ENCODE measurements around the gene ASPDH.

Gene ASPDH

DNA sequence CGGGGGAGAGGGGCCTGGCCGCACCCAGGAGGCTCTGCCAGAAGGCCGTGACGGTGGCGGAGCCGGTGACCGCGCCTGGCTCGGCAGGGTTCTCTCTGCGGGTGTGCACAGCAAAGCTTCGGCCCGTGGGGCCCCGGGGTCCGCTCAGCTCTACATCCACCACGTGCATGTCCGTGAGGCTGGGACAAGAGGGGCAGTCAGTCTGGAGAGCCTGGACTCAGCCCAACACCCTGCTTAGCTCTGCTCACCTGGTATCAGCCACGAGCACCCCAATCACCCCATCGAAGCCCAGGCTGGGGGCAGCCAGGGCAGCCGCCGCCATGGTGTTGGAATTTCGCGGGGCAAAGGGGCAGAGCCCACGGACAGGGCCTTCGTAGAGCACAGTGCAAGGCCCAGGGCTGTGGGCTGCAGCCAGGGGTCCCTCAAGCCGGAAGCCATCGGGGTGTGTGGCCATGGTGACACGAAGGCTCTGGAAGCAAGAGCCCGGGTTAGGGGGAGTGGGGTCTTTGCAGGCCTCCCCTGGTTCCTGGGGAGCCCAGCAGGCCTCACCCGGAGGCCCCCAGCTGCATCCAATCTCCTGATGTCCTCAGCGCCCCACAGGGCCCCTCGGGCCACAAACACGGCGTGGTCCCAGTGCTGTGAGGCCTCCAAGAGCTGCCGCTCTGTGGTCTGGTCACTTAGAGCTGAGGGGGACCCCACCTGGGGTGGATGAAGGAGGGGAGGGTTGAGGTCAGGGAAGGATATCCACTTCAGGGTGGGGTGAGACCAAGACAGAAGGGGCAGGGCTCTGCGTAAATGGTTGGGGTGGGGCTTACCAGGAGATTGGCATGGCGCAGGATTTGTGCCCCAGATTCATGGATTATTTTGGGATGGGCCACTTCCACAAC, 1.4 kb downstream of the ASPDH start:
- Histone ChIP-seq H3K27ac (peak overlapping the region; percentile 83 to 84), H3K36me3 (peaks cover 0 to 4% (median 0%) of the 10 kb centered on the region in 3 donors), H3K27me3 (no peaks in the 10 kb centered on the region), H3K4me1 (peaks cover 0 to 16% (median 13%) of the 10 kb centered on the region in 4 donors), H3K4me3 (peak overlapping the region in 1 of 2 donors; percentile 79), H3K9me3 (no peaks in the 10 kb centered on the region)
- no peak for TF ChIP-seq CTCF (IDR thresholded peaks at IDR 0.05)
- peak in 1 of 2 donors; percentile 64 for DNase-seq
- intact Hi-C loops (cut with DNase I; ENCODE audit: low total_unique reads): no loop called here

DNA sequence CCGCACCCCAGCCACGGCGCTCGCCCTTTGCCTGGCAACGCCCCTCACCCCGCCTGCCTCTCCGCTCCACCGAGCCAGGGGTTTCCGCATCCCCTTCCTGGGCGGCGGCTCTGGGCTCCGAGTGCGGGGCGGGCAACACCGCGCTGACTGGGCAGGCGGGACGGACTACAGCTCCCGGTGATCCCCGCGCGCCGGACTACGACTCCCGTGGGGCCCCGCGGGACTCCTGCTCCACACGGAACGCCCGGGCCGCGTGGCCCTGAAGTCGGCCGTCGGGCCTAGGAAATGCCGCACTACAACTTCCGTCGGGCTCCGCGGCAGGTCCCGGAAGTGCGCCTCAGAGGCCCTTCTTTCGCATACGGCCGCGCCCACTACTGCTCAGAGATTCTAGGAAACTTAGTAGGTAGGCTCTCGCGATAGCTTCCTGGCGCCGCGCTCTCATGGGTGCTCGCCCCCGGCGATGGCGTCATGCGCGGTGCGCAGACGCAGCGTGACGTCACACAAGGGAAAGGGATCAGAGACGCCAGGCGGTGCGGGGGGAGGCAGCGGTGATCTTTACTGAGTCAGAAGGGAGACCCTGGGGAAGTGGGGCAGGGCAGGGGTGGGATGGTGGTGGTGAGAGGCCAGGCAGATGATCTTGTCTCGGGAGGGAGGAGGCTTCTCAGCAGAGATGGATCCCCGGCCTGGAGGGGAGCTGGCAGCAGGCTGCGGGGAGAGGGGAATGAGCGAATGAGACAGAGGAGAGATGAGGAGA, 2.5 kb downstream of the ASPDH start, which contains the start of gene JOSD2:
Gene JOSD2, minus strand, starts transcription at position 123 of the 754 bp plus-strand sequence. CDS start 760 bp downstream, outside the sequence.
- peak within 1 kb of the TSS; percentile 83 to 84 for H3K27ac ChIP-seq
- H3K4me3 ChIP-seq: peak within 1 kb of the TSS; percentile 75 to 79
- H3K4me1 ChIP-seq: peaks cover 0 to 16% (median 13%) of the 10 kb centered on the region in 4 donors
- no peaks in the 10 kb centered on the region for H3K9me3 ChIP-seq
- H3K36me3 ChIP-seq: peaks cover 0 to 4% (median 0%) of the 10 kb centered on the region in 3 donors
- H3K27me3 ChIP-seq: no peaks in the 10 kb centered on the region
- peak; percentile 99 for DNase-seq
- intact Hi-C loops (cut with DNase I; ENCODE audit: low total_unique reads): loop anchor here (1.0 kb wide), 1 partner anchor 35 kb away; the partner anchor contains the start of genes EMC10 and GARIN5A
- TF ChIP-seq CTCF (IDR thresholded peaks at IDR 0.05): peak in 1 of 2 experiments; percentile 30

- no peak for TF ChIP-seq CTCF (IDR thresholded peaks at IDR 0.05)
- Histone ChIP-seq H3K4me1 (peaks cover 0 to 16% (median 13%) of the 10 kb centered on the region in 4 donors), H3K27ac (peak overlapping the region; percentile 83 to 84), H3K36me3 (peaks cover 0 to 9% (median 5%) of the 10 kb centered on the region in 3 donors), H3K9me3 (no peaks in the 10 kb centered on the region), H3K27me3 (no peaks in the 10 kb centered on the region), H3K4me3 (peak overlapping the region; percentile 75 to 79)
- intact Hi-C loops (cut with DNase I; ENCODE audit: low total_unique reads): loop anchor here (1.0 kb wide), 1 partner anchor 34 kb away; the partner anchor contains the start of genes EMC10 and GARIN5A
- no peak for DNase-seq
Observed at GRCh38 chr19:50510700-50511068, 3.0 kb downstream of the ASPDH start.

DNA sequence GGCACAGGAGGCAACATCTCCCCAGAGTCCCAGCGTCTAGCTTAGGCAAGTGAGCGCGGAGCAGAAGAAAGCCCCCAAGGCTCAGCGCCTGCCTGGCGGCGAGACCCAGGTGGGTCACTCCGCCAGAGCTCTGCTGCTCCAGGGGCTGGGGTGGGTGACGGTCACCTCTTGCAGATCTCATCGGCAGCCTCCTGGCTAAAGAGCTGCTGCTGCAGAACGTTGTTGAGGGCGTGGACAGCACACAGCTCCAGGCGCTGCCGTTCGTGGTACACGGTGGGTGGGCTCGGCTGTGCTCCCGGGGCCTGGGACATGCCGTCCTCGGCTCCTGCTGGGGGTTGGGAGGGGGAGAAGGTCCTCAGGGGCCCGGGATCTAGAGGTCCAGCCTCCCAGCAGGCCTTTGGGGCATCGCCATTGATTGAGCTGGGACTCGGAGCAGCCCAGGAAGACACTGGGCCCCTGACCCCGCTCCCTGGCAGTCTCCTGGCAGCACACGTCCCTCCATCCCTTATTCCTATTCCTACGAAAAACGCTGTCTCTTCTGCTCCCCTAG, 3.5 kb downstream of the ASPDH start:
- H3K27me3 ChIP-seq: no peaks in the 10 kb centered on the region
- intact Hi-C loops (cut with DNase I; ENCODE audit: low total_unique reads): no loop called here
- peak overlapping the region; percentile 75 to 79 for H3K4me3 ChIP-seq
- peak in 1 of 2 donors; percentile 68 for DNase-seq
- peak overlapping the region; percentile 83 to 84 for H3K27ac ChIP-seq
- H3K9me3 ChIP-seq: no peaks in the 10 kb centered on the region
- H3K36me3 ChIP-seq: peaks cover 0 to 14% (median 10%) of the 10 kb centered on the region in 3 donors
- TF ChIP-seq CTCF (IDR thresholded peaks at IDR 0.05): no peak
- H3K4me1 ChIP-seq: peaks cover 0 to 16% (median 13%) of the 10 kb centered on the region in 4 donors

DNA sequence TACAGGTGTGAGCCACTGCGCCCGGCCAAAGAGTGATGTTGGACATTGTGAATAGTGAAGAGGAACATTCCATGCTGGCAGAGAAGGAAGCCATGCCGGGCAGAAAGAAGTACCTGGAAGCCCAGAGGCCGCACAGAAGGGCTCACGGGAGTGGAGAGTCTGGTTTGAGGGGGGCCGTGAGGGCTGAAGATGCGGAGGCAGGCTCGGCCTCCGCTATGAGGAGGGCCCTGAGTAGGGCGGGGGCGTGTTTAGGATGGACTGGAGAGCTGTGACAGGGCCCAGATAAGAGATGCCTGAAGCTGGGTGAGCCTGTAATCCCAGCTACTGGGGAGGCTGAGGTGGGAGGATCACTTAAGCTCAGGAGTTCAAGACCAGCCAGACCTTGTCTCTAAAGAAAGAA, 4.3 kb downstream of the ASPDH start:
- H3K27me3 ChIP-seq: no peaks in the 10 kb centered on the region
- DNase-seq: no peak
- no peak for TF ChIP-seq CTCF (IDR thresholded peaks at IDR 0.05)
- no peak overlapping the region for H3K4me3 ChIP-seq
- peaks cover 0 to 14% (median 12%) of the 10 kb centered on the region in 3 donors for H3K36me3 ChIP-seq
- intact Hi-C loops (cut with DNase I; ENCODE audit: low total_unique reads): no loop called here
- peaks cover 0 to 15% (median 12%) of the 10 kb centered on the region in 4 donors for H3K4me1 ChIP-seq
- no peaks in the 10 kb centered on the region for H3K9me3 ChIP-seq
- no peak overlapping the region for H3K27ac ChIP-seq
